SK-N-MC (cell line): ENCODE results near the gene ZBTB7C.

Experiments
- EZH2 ChIP-seq: fragments of 200-600 bp; sonication (generic); IDR thresholded peaks from one replicate; pipeline ENCODE4 v1.6.1; 2017; ENCODE audit warnings: antibody characterized with exemption
- FOXP2 ChIP-seq: optimal IDR thresholded peaks from 2 replicates; pipeline ENCODE3; 2011; ENCODE audit warnings: mild to moderate bottlenecking, moderate library complexity; ENCODE audit not compliant: insufficient read depth; ENCODE audit errors: extremely low read length, control extremely low read depth
- POLR2AphosphoS5 ChIP-seq: IDR thresholded peaks from 2 replicates; pipeline ENCODE4 v1.6.1; 2012; ENCODE audit warnings: mild to moderate bottlenecking, low read depth, low read length, borderline replicate concordance

- TF ChIP-seq EZH2 = no peak
- no peak for TF ChIP-seq POLR2AphosphoS5
- TF ChIP-seq FOXP2 = no peak
Observed at GRCh38 chr18:48321536-48321935, 87.6 kb downstream of the ZBTB7C start.
